ENCODE results near the gene DDX51.
"Not testable (repeated sequence)": the region's sequence is repeated elsewhere in the genome, so short reads cannot be mapped to it uniquely, and the experiment has no call there.

The DDX51 gene

GRCh38 chr12:132140918-132141841 is 2.9 kb downstream of the DDX51 start:
- no peak for DNase-seq (ENCODE audit: low read depth in 2 of 2)

- DNase-seq (ENCODE audit: low read depth in 2 of 2), result no peak
Measured at GRCh38 chr12:132140501-132140900, 3.6 kb downstream of the DDX51 start.

GRCh38 chr12:132139912-132140311 is 4.2 kb downstream of the DDX51 start:
- no peak for DNase-seq (ENCODE audit: low read depth in 2 of 2)

GRCh38 chr12:132138941-132139871 is 4.9 kb downstream of the DDX51 start:
- no peak for DNase-seq (ENCODE audit: low read depth in 2 of 2)

GRCh38 chr12:132137483-132138125 is 6.5 kb downstream of the DDX51 start:
- DNase-seq (ENCODE audit: low read depth in 2 of 2), result no peak

- DNase-seq (ENCODE audit: low read depth in 2 of 2), result not testable (repeated sequence)
Measured at GRCh38 chr12:132136226-132136625, 7.9 kb downstream of the DDX51 start.

- DNase-seq (ENCODE audit: low read depth in 2 of 2), result not testable (repeated sequence)
Measured at GRCh38 chr12:132134653-132135183, 9.4 kb downstream of the DDX51 start.

- DNase-seq (ENCODE audit: low read depth in 2 of 2), result no peak
Measured at GRCh38 chr12:132133952-132134652, 10.0 kb downstream of the DDX51 start.

GRCh38 chr12:132132609-132133430 is 11.3 kb downstream of the DDX51 start:
- DNase-seq (ENCODE audit: low read depth in 2 of 2), result no peak

- no peak for DNase-seq (ENCODE audit: low read depth in 2 of 2)
Measured at GRCh38 chr12:132131952-132132351, 12.2 kb downstream of the DDX51 start.

- no peak for DNase-seq (ENCODE audit: low read depth in 2 of 2)
Measured at GRCh38 chr12:132131229-132131628, 12.9 kb downstream of the DDX51 start.

GRCh38 chr12:132130690-132131089 is 13.4 kb downstream of the DDX51 start:
- no peak for DNase-seq (ENCODE audit: low read depth in 2 of 2)

- DNase-seq (ENCODE audit: low read depth in 2 of 2), result no peak
Measured at GRCh38 chr12:132129007-132129406, 15.1 kb downstream of the DDX51 start.

GRCh38 chr12:132127041-132127440 is 17.1 kb downstream of the DDX51 start:
- no peak for DNase-seq (ENCODE audit: low read depth in 2 of 2)

- DNase-seq (ENCODE audit: low read depth in 2 of 2), result no peak
Measured at GRCh38 chr12:132125736-132126135, 18.4 kb downstream of the DDX51 start.

- no peak for DNase-seq (ENCODE audit: low read depth in 2 of 2)
Measured at GRCh38 chr12:132124766-132125425, 19.2 kb downstream of the DDX51 start.

GRCh38 chr12:132123970-132124765 is 20.0 kb downstream of the DDX51 start:
- no peak for DNase-seq (ENCODE audit: low read depth in 2 of 2)

GRCh38 chr12:132121283-132121682 is 22.8 kb downstream of the DDX51 start:
- DNase-seq (ENCODE audit: low read depth in 2 of 2), result no peak

- no peak for DNase-seq (ENCODE audit: low read depth in 2 of 2)
Measured at GRCh38 chr12:132118876-132119275, 25.2 kb downstream of the DDX51 start.

Measured in stimulated activated CD8-positive, alpha-beta memory T cell treated with anti-CD3 and anti-CD28 coated beads, Interleukin-7, amount 100 ng/mL, for 4 hours (primary cell).